ENCODE results near the gene HTRA2.

The HTRA2 gene

GRCh38 chr2:74516650-74517049 lies 13.1 kb upstream of the HTRA2 start:
- DNase-seq: no peak

GRCh38 chr2:74522516-74522915 lies 7.2 kb upstream of the HTRA2 start:
- DNase-seq: no peak

- no peak for DNase-seq
Measured at GRCh38 chr2:74524005-74524404, 5.7 kb upstream of the HTRA2 start.

- DNase-seq: no peak
Measured at GRCh38 chr2:74524955-74525716, 4.6 kb upstream of the HTRA2 start.

GRCh38 chr2:74525717-74526648 lies 3.8 kb upstream of the HTRA2 start, which contains the start of gene DQX1:
Gene DQX1, minus strand, starts transcription at chr2:74526231. Its CDS starts 502 bp downstream, at chr2:74525729.
- DNase-seq: no peak

GRCh38 chr2:74526649-74527230 lies 3.0 kb upstream of the HTRA2 start:
- no peak for DNase-seq

GRCh38 chr2:74527741-74528140 lies 2.0 kb upstream of the HTRA2 start:
- DNase-seq: no peak

GRCh38 chr2:74528600-74529356 lies 955 bp upstream of the HTRA2 start:
- DNase-seq: no peak

GRCh38 chr2:74530239-74531187 lies 780 bp downstream of the HTRA2 start:
- DNase-seq: no peak

GRCh38 chr2:74531666-74532065 lies 1.9 kb downstream of the HTRA2 start:
- DNase-seq: no peak

- DNase-seq: no peak
Measured at GRCh38 chr2:74532222-74532621, 2.5 kb downstream of the HTRA2 start.

- DNase-seq: no peak
Measured at GRCh38 chr2:74533464-74533863, 3.7 kb downstream of the HTRA2 start.

- no peak for DNase-seq
Measured at GRCh38 chr2:74534411-74534810, 4.7 kb downstream of the HTRA2 start.

- DNase-seq: no peak
Measured at GRCh38 chr2:74535440-74535965, 5.8 kb downstream of the HTRA2 start.

- DNase-seq: no peak
Measured at GRCh38 chr2:74536166-74536950, 6.6 kb downstream of the HTRA2 start.

- DNase-seq: no peak
Measured at GRCh38 chr2:74537140-74537539, 7.4 kb downstream of the HTRA2 start.

- DNase-seq: no peak
Measured at GRCh38 chr2:74538881-74539339, 9.2 kb downstream of the HTRA2 start.

GRCh38 chr2:74540291-74540690 lies 10.6 kb downstream of the HTRA2 start:
- no peak for DNase-seq

GRCh38 chr2:74542978-74543377 lies 13.2 kb downstream of the HTRA2 start:
- no peak for DNase-seq

GRCh38 chr2:74544634-74545033 lies 14.9 kb downstream of the HTRA2 start:
- DNase-seq: no peak
